H1 (cell line): ENCODE measurements around the gene RDH16. TPM values are rescaled to one million over a fixed set of nuclear protein-coding genes. Genes with fewer than 3 reads are reported as not detected.
A peak's percentile ranks its signal among the peaks of the same experiment; 100 is the strongest.

ENCODE experiments used
- CTCF ChIA-PET: fragments of 300-600 bp; sonication (Branson Sonifier 250); formaldehyde crosslinking; loops from one replicate; lab custom pipeline; 2021; ENCODE audit not compliant: partially characterized antibody; lab: Charles Lee
- POLR2A ChIA-PET: fragments of 300-600 bp; sonication (Branson Sonifier 250); formaldehyde crosslinking; loops from one replicate; lab custom pipeline; 2021; ENCODE audit warnings: inconsistent platforms; ENCODE audit not compliant: partially characterized antibody; lab: Charles Lee
- DNase-seq, 2 experiments: peaks; one replicate each; pipeline versions ENCODE4 v3.0.0 to v3.0.0-alpha.2; 2010 to 2022; ENCODE audit warnings: low spot score in 2 of 2, low read depth in 1 of 2, mixed read lengths in 1 of 2
- FAIRE-seq: peaks from 2 replicates; lab custom pipeline; 2011; peaks lifted over from hg19 to GRCh38; lab: Jason Lieb, UNC
- H2AFZ ChIP-seq: 2 replicates; pipeline ENCODE4 v1.8.1; 2012; ENCODE audit warnings: low read length, inconsistent platforms
- H2AK5ac ChIP-seq: 2 replicates; pipeline ENCODE4 v1.6.1; 2013; ENCODE audit warnings: low read depth, low read length
- H2BK120ac ChIP-seq: replicated peaks from 2 replicates; pipeline ENCODE3; 2013; ENCODE audit warnings: low read depth, low read length, inconsistent platforms
- H2BK12ac ChIP-seq: 2 replicates; pipeline ENCODE4 v1.6.1; 2013; ENCODE audit warnings: low read depth, low read length
- H2BK15ac ChIP-seq: 2 replicates; pipeline ENCODE4 v1.6.1; 2013; ENCODE audit warnings: low read length
- H2BK20ac ChIP-seq: 2 replicates; pipeline ENCODE4 v1.6.1; 2013; ENCODE audit warnings: low read length
- H2BK5ac ChIP-seq: 2 replicates; pipeline ENCODE4 v1.6.1; 2013; ENCODE audit warnings: low read depth, low read length
- H3K14ac ChIP-seq: 2 replicates; pipeline ENCODE4 v1.6.1; 2013; ENCODE audit warnings: inconsistent platforms; ENCODE audit not compliant: insufficient read length
- H3K18ac ChIP-seq: 2 replicates; pipeline ENCODE4 v1.6.1; 2013; ENCODE audit warnings: low read length; ENCODE audit errors: extremely low read depth
- H3K23ac ChIP-seq: 2 replicates; pipeline ENCODE4 v1.6.1; 2013; ENCODE audit warnings: inconsistent platforms; ENCODE audit not compliant: insufficient read length
- H3K23me2 ChIP-seq: 2 replicates; pipeline ENCODE4 v1.6.1; 2013; ENCODE audit warnings: low read depth, low read length
- H3K27ac ChIP-seq: 2 replicates; pipeline ENCODE4 v1.6.1; 2011; ENCODE audit warnings: low read depth, low read length, inconsistent platforms
- H3K27me3 ChIP-seq, 4 experiments: replicated peaks in 1 of 4; 1 replicate in 1 of 4; 2 replicates in 3 of 4; pipeline versions ENCODE4 v1.6.1 to v1.8.1; 2011 to 2013; ENCODE audit warnings: low read length in 3 of 4, mild to moderate bottlenecking in 3 of 4, inconsistent platforms in 2 of 4, mixed read lengths in 2 of 4, moderate library complexity in 1 of 4; ENCODE audit not compliant: control insufficient read depth in 3 of 4, insufficient read depth in 3 of 4; ENCODE audit errors: extremely low read depth in 1 of 4
- H3K36me3 ChIP-seq, 4 experiments: 2 replicates each; pipeline versions ENCODE4 v1.6.1 to v1.8.1; 2011 to 2013; ENCODE audit warnings: mild to moderate bottlenecking in 4 of 4, low read length in 3 of 4, moderate library complexity in 2 of 4, control low read depth in 1 of 4, inconsistent platforms in 1 of 4; ENCODE audit not compliant: insufficient read depth in 4 of 4, control insufficient read depth in 2 of 4
- H3K4ac ChIP-seq: replicated peaks from 2 replicates; pipeline ENCODE3; 2013; ENCODE audit warnings: low read length, low read depth, mixed read lengths, inconsistent platforms; ENCODE audit not compliant: insufficient read length
- H3K4me1 ChIP-seq, 4 experiments: replicated peaks in 1 of 4; 1 replicate in 1 of 4; 2 replicates in 3 of 4; pipeline versions ENCODE4 v1.6.1 to v1.8.1; 2011 to 2013; ENCODE audit warnings: low read length in 3 of 4, inconsistent platforms in 2 of 4, mixed read lengths in 1 of 4; ENCODE audit not compliant: insufficient read depth in 4 of 4, control insufficient read depth in 3 of 4
- H3K4me2 ChIP-seq, 2 experiments: 2 replicates each; pipeline versions ENCODE4 v1.6.1 to v1.8.1; 2011 to 2013; ENCODE audit warnings: low read depth in 2 of 2, low read length in 2 of 2, control low read depth in 1 of 2, inconsistent platforms in 1 of 2, mild to moderate bottlenecking in 1 of 2; ENCODE audit not compliant: insufficient read depth in 1 of 2
- H3K4me3 ChIP-seq, 4 experiments: fragments of 200-600, 300-600 bp in 1 of 4; sonication (generic), shearing (Covaris generic), sonication (Bioruptor Twin) in 1 of 4; 2 replicates each; pipeline versions ENCODE4 v1.5.1 to v1.8.1; 2011 to 2016; ENCODE audit warnings: low read length in 4 of 4, low read depth in 3 of 4, control low read depth in 2 of 4, inconsistent platforms in 2 of 4, mild to moderate bottlenecking in 2 of 4, mixed read lengths in 1 of 4, moderate library complexity in 1 of 4; ENCODE audit not compliant: insufficient read depth in 2 of 4; ENCODE audit errors: extremely low read depth in 1 of 4
- H3K56ac ChIP-seq: replicated peaks from 2 replicates; pipeline ENCODE3; 2013; ENCODE audit warnings: low read depth, mild to moderate bottlenecking, mixed read lengths, low read length, inconsistent platforms; ENCODE audit not compliant: insufficient read length
- H3K79me1 ChIP-seq: 2 replicates; pipeline ENCODE4 v1.6.1; 2013; ENCODE audit warnings: low read depth, low read length, control low read depth
- H3K79me2 ChIP-seq, 2 experiments: 2 replicates each; pipeline versions ENCODE4 v1.6.1 to v1.8.1; 2012 to 2013; ENCODE audit warnings: low read length in 2 of 2, mild to moderate bottlenecking in 2 of 2, inconsistent platforms in 1 of 2; ENCODE audit not compliant: insufficient read depth in 2 of 2, control insufficient read depth in 1 of 2
- H3K9ac ChIP-seq, 4 experiments: replicated peaks in 1 of 4; 1 replicate in 1 of 4; 2 replicates in 3 of 4; pipeline versions ENCODE4 v1.6.1 to v1.8.1; 2011 to 2013; ENCODE audit warnings: low read depth in 3 of 4, low read length in 3 of 4, control low read depth in 2 of 4, mild to moderate bottlenecking in 2 of 4, moderate library complexity in 2 of 4, inconsistent platforms in 1 of 4; ENCODE audit errors: extremely low read depth in 1 of 4
- H3K9me3 ChIP-seq, 2 experiments: 2 replicates each; pipeline versions ENCODE4 v1.6.1 to v1.8.1; 2012 to 2013; ENCODE audit warnings: mild to moderate bottlenecking in 2 of 2, moderate library complexity in 2 of 2, control low read depth in 1 of 2, inconsistent platforms in 1 of 2, low read depth in 1 of 2, low read length in 1 of 2, mixed read lengths in 1 of 2; ENCODE audit not compliant: insufficient read depth in 2 of 2
- H4K20me1 ChIP-seq, 2 experiments: replicated peaks in 1 of 2; 2 replicates each; pipeline versions ENCODE3 to v1.8.1; 2011 to 2013; ENCODE audit warnings: inconsistent platforms in 2 of 2, low read length in 2 of 2, mild to moderate bottlenecking in 1 of 2; ENCODE audit not compliant: insufficient read depth in 2 of 2, control insufficient read depth in 1 of 2
- H4K5ac ChIP-seq: 2 replicates; pipeline ENCODE4 v1.6.1; 2013; ENCODE audit warnings: low read length, low read depth, mixed read lengths, inconsistent platforms; ENCODE audit not compliant: insufficient read length
- H4K8ac ChIP-seq: 2 replicates; pipeline ENCODE4 v1.8.0; 2013; ENCODE audit warnings: mild to moderate bottlenecking, moderate library complexity, low read length, inconsistent platforms; ENCODE audit not compliant: insufficient read depth; ENCODE audit errors: extremely low read depth
- H4K91ac ChIP-seq: replicated peaks from 2 replicates; pipeline ENCODE3; 2013; ENCODE audit warnings: low read length, mixed read lengths, inconsistent platforms; ENCODE audit not compliant: insufficient read length
- CHD2 ChIP-seq: IDR thresholded peaks from 2 replicates; pipeline ENCODE4 v1.6.1; 2012; ENCODE audit warnings: low read length, improper control_type of control experiment
- JUND ChIP-seq: IDR thresholded peaks from 2 replicates; pipeline ENCODE4 v1.6.1; 2011; ENCODE audit warnings: mild to moderate bottlenecking, improper control_type of control experiment, low read length
- SIX5 ChIP-seq: IDR thresholded peaks from 2 replicates; pipeline ENCODE4 v1.6.1; 2011; ENCODE audit warnings: mild to moderate bottlenecking, low read depth, low read length
- SUZ12 ChIP-seq: fragments of 200-600 bp; sonication (generic); IDR thresholded peaks from 2 replicates; pipeline ENCODE4 v1.6.1; 2012; ENCODE audit warnings: mild to moderate bottlenecking, inconsistent platforms, low read length, moderate library complexity, mixed read lengths
- WGBS, 2 experiments: shearing (Covaris generic) in 1 of 2; methylation state at CpG; one replicate each; pipeline versions ENCODE4 v1.1.6 to v1.1.7; 2013 to 2015; ENCODE audit warnings: low lambda C conversion rate in 2 of 2, mixed read lengths in 2 of 2, inconsistent platforms in 1 of 2, low coverage in 1 of 2, missing lambda C conversion rate in 1 of 2; ENCODE audit not compliant: insufficient replicate concordance in 2 of 2, insufficient coverage in 1 of 2, insufficient read length in 1 of 2; ENCODE audit errors: extremely low coverage in 1 of 2, missing lambda C conversion rate in 1 of 2; 5-methylcytosine and 5-hydroxymethylcytosine counted together
- polyA plus RNA-seq, 7 experiments: library from polyadenylated mRNA; depleted of rRNA in 3 of 7; stranded (reverse) in 5 of 7; unstranded in 2 of 7; fragments of >200 nt in 5 of 7; fragments of 200-250 nt in 2 of 7; gene quantifications; 1 replicate in 5 of 7; 2 replicates in 1 of 7; 4 replicates in 1 of 7; pipeline versions ENCODE4 v1.2.1 to v1.2.3, GENCODE V29; 2011 to 2013; ENCODE audit warnings: missing spikeins in 2 of 7, mixed read lengths in 2 of 7
- total RNA-seq: library from RNA; stranded (reverse); fragmentation: NEBNext Ultra II Directional; extraction: Animal tissue kit (Norgen Biotek cat#: 25700); gene quantifications from 2 replicates; pipeline ENCODE4 v1.2.1, GENCODE V29; 2021

RDH16 gene
- total and polyA plus RNA-seq, 2 of the 8 experiments (the other 6 are each of a cell fraction or from before 2014, with no cell fraction given): 0.30 to 0.79 TPM

- POLR2A ChIA-PET: no interaction called here
- Histone ChIP-seq H2BK120ac (no peak within 1 kb of the TSS), H3K56ac (no peak within 1 kb of the TSS), H3K9ac (no peak within 1 kb of the TSS), H3K27ac (no peak within 1 kb of the TSS), H3K79me2 (no peaks in the 10 kb centered on the region), H3K4me1 (peaks cover 0 to 3% (median 2%) of the 10 kb centered on the region in 4 experiments; a peak in 4 of 7 replicates), H3K4me3 (no peak within 1 kb of the TSS), H3K23ac (no peak within 1 kb of the TSS), H4K20me1 (no peaks in the 10 kb centered on the region), H3K36me3 (no peaks in the 10 kb centered on the region), H3K18ac (no peak within 1 kb of the TSS), H2AFZ (no peak within 1 kb of the TSS), H3K79me1 (no peaks in the 10 kb centered on the region), H2BK5ac (no peak within 1 kb of the TSS), H3K4me2 (no peak within 1 kb of the TSS), H3K23me2 (no peaks in the 10 kb centered on the region), H3K4ac (no peak within 1 kb of the TSS), H3K27me3 (no peaks in the 10 kb centered on the region), H3K9me3 (no peaks in the 10 kb centered on the region), H4K91ac (no peak within 1 kb of the TSS), H2AK5ac (no peak within 1 kb of the TSS), H2BK20ac (no peak within 1 kb of the TSS), H2BK12ac (no peak within 1 kb of the TSS), H4K5ac (no peak within 1 kb of the TSS), H3K14ac (no peak within 1 kb of the TSS), H2BK15ac (no peak within 1 kb of the TSS), H4K8ac (0 out of 2 replicates have a peak within 1 kb of the TSS, but pooled peaks have one; percentile 18)
- peak in 1 of 2 experiments; percentile 33 for DNase-seq
- no peak for FAIRE-seq
- TF ChIP-seq CHD2 (no peak), JUND (no peak), SIX5 (no peak), SUZ12 (no peak)
- WGBS, 2 experiments: 90% methylated on average over 9 of the region's 15 CpGs; no CpG with 5 or more reads in 1 of the 2 experiments
- CTCF ChIA-PET: interaction anchor here (0.5 to 1.8 kb wide), 5 partner anchors 11 to 1229 kb away, joined by 3 to 7 read pairs (median 3); no protein-coding TSS in a partner anchor
Observed at GRCh38 chr12:56933826-56934625, 23.4 kb downstream of the RDH16 start, which contains the start of gene SDR9C7. TSS of gene SDR9C7 (minus strand) at chr12:56934408. CDS start at chr12:56934261, 147 bp downstream.
